GM12891 (cell line): ENCODE results near the gene IFIT1.

Source experiments
- POLR2A ChIP-seq: IDR thresholded peaks from 2 replicates; pipeline ENCODE4 v1.6.1; 2011; ENCODE audit warnings: low read depth, low read length, control low read depth
- POLR2AphosphoS5 ChIP-seq: IDR thresholded peaks from 2 replicates; pipeline ENCODE4 v1.6.1; 2011; ENCODE audit warnings: low read depth, low read length, control low read depth
- SPI1 ChIP-seq: IDR thresholded peaks from 2 replicates; pipeline ENCODE4 v1.6.1; 2011; ENCODE audit warnings: low read depth, low read length, control low read depth
- TAF1 ChIP-seq: IDR thresholded peaks from 2 replicates; pipeline ENCODE4 v1.6.1; 2011; ENCODE audit warnings: low read depth, low read length, control low read depth

GRCh38 chr10:89364531-89364930 is 27.9 kb upstream of the IFIT1 start:
- TF ChIP-seq POLR2A (no peak), SPI1 (no peak), POLR2AphosphoS5 (no peak), TAF1 (no peak)
